K562 (cell line): Measurements from ENCODE around the gene TUT1. TPM values are rescaled to one million over a fixed set of nuclear protein-coding genes. Genes with fewer than 3 reads are reported as not detected.

Experiments
- CC2D1A ChIP-seq: fragments of 450-650 bp; IDR thresholded peaks from 2 replicates; pipeline ENCODE4 v1.6.1; 2017; ENCODE audit warnings: mild to moderate bottlenecking
- EP400 ChIP-seq: fragments of 450-650 bp; IDR thresholded peaks from 2 replicates; pipeline ENCODE4 v1.6.1; 2017; ENCODE audit warnings: antibody characterized with exemption, mild to moderate bottlenecking, moderate library complexity
- FOXJ2 ChIP-seq: fragments of 200-800 bp; sonication (Bioruptor generic); IDR thresholded peaks from 2 replicates; pipeline ENCODE4 v1.6.1; 2016; ENCODE audit warnings: missing genetic modification characterization, missing compliant biosample characterization
- GATA2 ChIP-seq: sonication (generic); formaldehyde crosslinking; IDR thresholded peaks from 2 replicates; pipeline ENCODE4 v1.4.0; 2020; ENCODE audit warnings: mild to moderate bottlenecking, missing genetic modification reagents
- HBP1 ChIP-seq: fragments of 450-650 bp; formaldehyde crosslinking; IDR thresholded peaks from 2 replicates; pipeline ENCODE4 v1.4.0; 2022; ENCODE audit warnings: missing genetic modification characterization
- HLTF ChIP-seq: fragments of 450-650 bp; IDR thresholded peaks from 2 replicates; pipeline ENCODE4 v1.6.1; 2016
- MLLT1 ChIP-seq, 2 experiments: fragments of 450-650 bp; IDR thresholded peaks; 2 replicates each; pipeline ENCODE4 v1.6.1; 2016
- PATZ1 ChIP-seq: fragments of 250-450 bp; sonication (Bioruptor Pico); IDR thresholded peaks from 2 replicates; pipeline ENCODE4 v1.5.0; 2020; ENCODE audit warnings: mild to moderate bottlenecking, borderline replicate concordance
- POLR2H ChIP-seq: IDR thresholded peaks from 2 replicates; pipeline ENCODE4 v1.6.1; 2016; ENCODE audit warnings: missing genetic modification characterization, low read depth, mild to moderate bottlenecking, control low read depth, missing compliant biosample characterization, moderate library complexity
- PREB ChIP-seq: sonication (generic); formaldehyde crosslinking; IDR thresholded peaks from 2 replicates; pipeline ENCODE4 v1.8.1; 2023; ENCODE audit warnings: mild to moderate bottlenecking, missing genetic modification reagents
- TRIM24 ChIP-seq, 2 experiments: fragments of 450-650 bp; IDR thresholded peaks; 2 replicates each; pipeline ENCODE4 v1.6.1; 2016
- WHSC1 ChIP-seq: IDR thresholded peaks from one replicate; pipeline ENCODE4 v1.6.1; 2012; ENCODE audit warnings: low read length, control low read depth, inconsistent platforms
- ZNF212 ChIP-seq: fragments of 450-650 bp; formaldehyde crosslinking; IDR thresholded peaks from 2 replicates; pipeline ENCODE4 v1.4.0; 2020; ENCODE audit warnings: mild to moderate bottlenecking
- polyA plus RNA-seq, 8 experiments: library from polyadenylated mRNA; depleted of rRNA in 4 of 8; stranded (reverse) in 5 of 8; unstranded in 3 of 8; fragments of >200 nt; fragmentation: Nextera tagmentation in 2 of 8; fragmentation: Illumina TruSeq in 1 of 8; extraction: Ambion mirVana in 2 of 8; extraction: Trizol in 1 of 8; gene quantifications; 2 replicates each; pipeline versions ENCODE4 v1.2.1 to v1.2.3, GENCODE V29; 2011 to 2014; ENCODE audit warnings: inconsistent platforms in 1 of 8, missing spikeins in 1 of 8
- total RNA-seq, 7 experiments: library from RNA; depleted of rRNA in 6 of 7; stranded (reverse); fragments of >200 nt in 6 of 7; fragmentation: Illumina TruSeq in 2 of 7; extraction: Trizol in 2 of 7; gene quantifications; 2 replicates each; pipeline versions ENCODE4 v1.2.1 to v1.2.3, GENCODE V29; 2011 to 2021; ENCODE audit warnings: low replicate concordance in 1 of 7

The TUT1 gene
- total and polyA plus RNA-seq, 9 of the 15 experiments (the other 6 are each of a cell fraction or from before 2014, with no cell fraction given): 0.66 to 44.3 (median 15.7) TPM

- TF ChIP-seq WHSC1 (no peak), HLTF (peak; percentile 92), PATZ1 (CRISPR knock-in tag) (no peak), POLR2H (tag) (no peak), FOXJ2 (tag) (peak; percentile 93), GATA2 (no peak), PREB (CRISPR knock-in tag) (no peak), ZNF212 (CRISPR knock-in tag) (no peak), CC2D1A (peak; percentile 58; the same call in 1 of the 2 replicates), EP400 (peak; percentile 79), MLLT1 (IDR thresholded peaks at IDR 0.05) (peak; percentile 84 to 85; a peak in 3 of 4 replicates), TRIM24 (IDR thresholded peaks at IDR 0.05) (peak; percentile 44 to 59; a peak in 3 of 4 replicates), HBP1 (CRISPR knock-in tag) (peak; percentile 95)
These were observed 38.1 kb downstream of the TUT1 start (continued) for GRCh38 chr11:62553080-62553838.
